HepG2 (cell line): ENCODE results near the gene NOS1. TPM values are rescaled to one million over a fixed set of nuclear protein-coding genes. Genes with fewer than 3 reads are reported as not detected.

Experiments used
- ATAC-seq: fragments of 200-7000 bp; cut with Tn5 transposase; 3 replicates; pipeline ENCODE4 v1.9.1; 2020; ENCODE audit warnings: mild to moderate bottlenecking, moderate library complexity
- BruUV-seq: library from RNA; stranded (reverse); fragments of 400-500 nt; replicated peaks from 2 replicates; lab custom pipeline; 2021; lab: Mats Ljungman, UMichigan
- CTCF ChIA-PET: fragments of 300-600 bp; formaldehyde crosslinking; extraction: SDS; loops from one replicate; lab custom pipeline; 2021; ENCODE audit warnings: low total read pairs, inconsistent platforms, low intra/inter-chr PET ratio; lab: Yijun Ruan, JAX
- POLR2A ChIA-PET: fragments of 350-600 bp; sonication (Branson Sonifier 250); formaldehyde crosslinking; loops from one replicate; lab custom pipeline; 2020; ENCODE audit warnings: antibody characterized with exemption, inconsistent platforms; lab: Yijun Ruan, JAX
- DNase-seq: peaks from one replicate; pipeline ENCODE4 v3.0.0-alpha.2; 2015; ENCODE audit warnings: low spot score
- FAIRE-seq: peaks from 3 replicates; lab custom pipeline; 2011; peaks lifted over from hg19 to GRCh38; lab: Jason Lieb, UNC
- H2AFZ ChIP-seq: one replicate; pipeline ENCODE4 v1.6.1; 2011; ENCODE audit warnings: low read length, inconsistent platforms
- H3K27ac ChIP-seq: fragments of 300-600 bp; 3 replicates; pipeline ENCODE4 v1.8.0; 2011; ENCODE audit warnings: mixed run types, mild to moderate bottlenecking, mixed read lengths, low read length, inconsistent platforms; ENCODE audit not compliant: insufficient read depth; ENCODE audit errors: extremely low read length
- H3K27me3 ChIP-seq, 2 experiments: fragments of 200-600 bp in 1 of 2; 2 replicates in 1 of 2; 3 replicates in 1 of 2; pipeline versions ENCODE4 v1.6.0 to v1.8.0; 2011; ENCODE audit warnings: low read length in 2 of 2, mild to moderate bottlenecking in 2 of 2, moderate library complexity in 2 of 2, inconsistent platforms in 1 of 2; ENCODE audit not compliant: insufficient read depth in 2 of 2, control insufficient read depth in 1 of 2
- H3K36me3 ChIP-seq, 2 experiments: fragments of 200-600 bp in 1 of 2; replicated peaks in 1 of 2; 2 replicates in 1 of 2; 3 replicates in 1 of 2; pipeline versions ENCODE4 v1.5.1 to v1.8.0; 2011; ENCODE audit warnings: low read length in 2 of 2, inconsistent platforms in 1 of 2; ENCODE audit not compliant: insufficient read depth in 2 of 2, control insufficient read depth in 1 of 2
- H3K4me1 ChIP-seq: 2 replicates; pipeline ENCODE4 v1.5.1; 2012; ENCODE audit warnings: low read length, inconsistent platforms; ENCODE audit not compliant: insufficient read depth
- H3K4me2 ChIP-seq: 2 replicates; pipeline ENCODE4 v1.6.0; 2011; ENCODE audit warnings: low read depth, low read length, inconsistent platforms
- H3K4me3 ChIP-seq, 3 experiments: fragments of 200-600 bp in 1 of 3; sonication (generic), shearing (Covaris generic) in 1 of 3; replicated peaks in 1 of 3; 2 replicates each; pipeline ENCODE4 v1.5.1; 2011 to 2016; ENCODE audit warnings: low read length in 3 of 3, inconsistent platforms in 2 of 3, low read depth in 2 of 3, mild to moderate bottlenecking in 2 of 3, control low read depth in 1 of 3, mixed read lengths in 1 of 3; ENCODE audit not compliant: insufficient read depth in 1 of 3
- H3K79me2 ChIP-seq: one replicate; pipeline ENCODE4 v1.6.1; 2011; ENCODE audit warnings: low read length, inconsistent platforms; ENCODE audit not compliant: insufficient read depth
- H3K9ac ChIP-seq: 2 replicates; pipeline ENCODE4 v1.6.0; 2011; ENCODE audit warnings: mild to moderate bottlenecking, low read depth, low read length, inconsistent platforms; ENCODE audit not compliant: insufficient read depth
- H3K9me3 ChIP-seq: 2 replicates; pipeline ENCODE4 v1.5.1; 2012; ENCODE audit warnings: mild to moderate bottlenecking, low read length
- H4K20me1 ChIP-seq: 2 replicates; pipeline ENCODE4 v1.6.0; 2011; ENCODE audit warnings: inconsistent platforms, mild to moderate bottlenecking, low read length, moderate library complexity; ENCODE audit not compliant: insufficient read depth
- EEA1 ChIP-seq: sonication (generic); formaldehyde crosslinking; IDR thresholded peaks from 2 replicates; pipeline ENCODE4 v1.5.1; 2020; ENCODE audit warnings: mild to moderate bottlenecking, missing genetic modification reagents, borderline replicate concordance
- EED ChIP-seq: sonication (generic); formaldehyde crosslinking; IDR thresholded peaks from 2 replicates; pipeline ENCODE4 v1.5.0; 2020; ENCODE audit warnings: mild to moderate bottlenecking, missing genetic modification reagents
- GLI4 ChIP-seq: sonication (generic); formaldehyde crosslinking; IDR thresholded peaks from 2 replicates; pipeline ENCODE4 v1.5.1; 2020; ENCODE audit warnings: missing genetic modification reagents, mild to moderate bottlenecking, moderate library complexity, borderline replicate concordance
- HOXD1 ChIP-seq: sonication (generic); formaldehyde crosslinking; IDR thresholded peaks from 2 replicates; pipeline ENCODE4 v1.5.0; 2020; ENCODE audit warnings: missing genetic modification reagents
- MAZ ChIP-seq, 2 experiments: sonication (generic) in 1 of 2; formaldehyde crosslinking in 1 of 2; IDR thresholded peaks; 2 replicates each; pipeline versions ENCODE4 v1.5.0 to v1.6.1; 2012 to 2020; ENCODE audit warnings: low read depth in 2 of 2, mild to moderate bottlenecking in 2 of 2, borderline replicate concordance in 1 of 2, improper control_type of control experiment in 1 of 2, low read length in 1 of 2, missing genetic modification reagents in 1 of 2, moderate library complexity in 1 of 2
- NFIC ChIP-seq: IDR thresholded peaks from 2 replicates; pipeline ENCODE4 v1.6.1; 2012; ENCODE audit warnings: mild to moderate bottlenecking, low read length, inconsistent platforms
- NKX3-1 ChIP-seq: sonication (generic); formaldehyde crosslinking; IDR thresholded peaks from 2 replicates; pipeline ENCODE4 v1.5.0; 2020; ENCODE audit warnings: missing genetic modification reagents
- NPAS2 ChIP-seq: sonication (generic); formaldehyde crosslinking; IDR thresholded peaks from 2 replicates; pipeline ENCODE4 v1.8.0; 2022; ENCODE audit warnings: mild to moderate bottlenecking, missing genetic modification reagents, borderline replicate concordance
- PLRG1 ChIP-seq: fragments of 450-650 bp; conservative IDR thresholded peaks from 2 replicates; pipeline ENCODE4 v1.6.1; 2016
- ZBTB42 ChIP-seq: sonication (generic); formaldehyde crosslinking; IDR thresholded peaks from 2 replicates; pipeline ENCODE4 v1.5.0; 2020; ENCODE audit warnings: mild to moderate bottlenecking, missing genetic modification reagents
- ZNF180 ChIP-seq: sonication (generic); formaldehyde crosslinking; IDR thresholded peaks from 2 replicates; pipeline ENCODE4 v1.4.0; 2020; ENCODE audit warnings: low read depth, missing genetic modification reagents, borderline replicate concordance
- ZNF367 ChIP-seq: sonication (generic); formaldehyde crosslinking; IDR thresholded peaks from 2 replicates; pipeline ENCODE4 v1.4.0; 2020; ENCODE audit warnings: missing genetic modification reagents, borderline replicate concordance
- WGBS: methylation state at CpG from one replicate; pipeline ENCODE4 v1.1.6; 2017; ENCODE audit warnings: low lambda C conversion rate; 5-methylcytosine and 5-hydroxymethylcytosine counted together
- in situ Hi-C: cut with HindIII; loops from 2 replicates; pipeline ENCODE4 v1.10.0; 2017; ENCODE audit warnings: low pct_unique_long_range_greater_than_20kb; ENCODE audit not compliant: extremely low pct_ligation_motif_present
- intact Hi-C: fragments of 100-400 bp; cut with micrococcal nuclease; formaldehyde crosslinking; loops from one replicate; pipeline ENCODE4 v1.10.0; 2022; ENCODE audit not compliant: unreplicated experiment
- polyA plus RNA-seq, 8 experiments: library from polyadenylated mRNA; depleted of rRNA in 3 of 8; stranded (reverse) in 7 of 8; unstranded in 1 of 8; fragments of >200 nt; fragmentation: Illumina TruSeq in 4 of 8; extraction: Trizol in 4 of 8; gene quantifications; 2 replicates each; pipeline versions ENCODE4 v1.2.1 to v1.2.3, GENCODE V29; 2011 to 2016; ENCODE audit warnings: low read depth in 4 of 8, missing spikeins in 1 of 8, mixed read lengths in 1 of 8; ENCODE audit not compliant: insufficient read depth in 1 of 8
- total RNA-seq, 5 experiments: library from RNA; depleted of rRNA; stranded (reverse); fragments of >200 nt; fragmentation: Illumina TruSeq; extraction: Trizol; gene quantifications; 2 replicates each; pipeline ENCODE4 v1.2.3, GENCODE V29; 2016; ENCODE audit warnings: low read depth in 1 of 5
- TF ChIP-seq, protein P1 (sequence below): sonication (generic); formaldehyde crosslinking; IDR thresholded peaks from 2 replicates; pipeline ENCODE4 v1.9.0; 2022; ENCODE audit warnings: missing genetic modification reagents, mild to moderate bottlenecking, borderline replicate concordance
- TF ChIP-seq, protein P2 (sequence below): sonication (generic); formaldehyde crosslinking; IDR thresholded peaks from 2 replicates; pipeline ENCODE4 v1.5.0; 2020; ENCODE audit warnings: mild to moderate bottlenecking, missing genetic modification reagents

Gene NOS1
- total and polyA plus RNA-seq, 2 of the 13 experiments (the other 11 are each of a cell fraction or from before 2014, with no cell fraction given) = not detected

DNA sequence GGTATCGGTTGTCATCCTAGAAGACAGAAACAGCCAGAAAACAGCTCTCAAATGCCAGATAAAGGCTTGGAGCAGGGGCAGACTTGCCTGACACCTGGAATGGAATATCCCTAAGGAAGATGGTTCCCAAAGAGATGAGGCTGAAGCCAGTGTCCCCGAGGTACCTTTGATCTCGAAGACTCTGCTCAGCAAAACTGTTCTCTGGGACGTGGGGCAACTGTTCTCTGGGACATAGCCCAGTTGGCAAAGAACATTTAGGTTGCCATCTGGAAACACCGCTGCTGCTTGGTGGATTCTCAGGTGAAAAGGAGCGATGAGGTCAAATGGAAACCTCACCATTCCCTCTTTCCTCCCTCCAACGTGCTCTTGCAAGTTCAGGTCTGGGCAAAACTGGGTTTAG lies 143.3 kb downstream of the NOS1 start:
- Histone ChIP-seq H3K4me2 (no peak overlapping the region), H3K36me3 (no peaks in the 10 kb centered on the region), H4K20me1 (no peaks in the 10 kb centered on the region), H3K4me3 (no peak overlapping the region), H3K79me2 (no peaks in the 10 kb centered on the region), H3K4me1 (no peaks in the 10 kb centered on the region), H3K27me3 (peaks cover 3 to 44% of the 10 kb centered on the region in 2 experiments; a peak in 4 of 5 replicates), H3K9me3 (no peaks in the 10 kb centered on the region), H2AFZ (no peak overlapping the region), H3K27ac (no peak overlapping the region), H3K9ac (no peak overlapping the region)
- FAIRE-seq (no peak), ATAC-seq (no peak), DNase-seq (no peak)
- in situ Hi-C loops = loop anchor here (10.0 kb wide), 1 partner anchor 617 kb away; no protein-coding TSS in a partner anchor
- TF ChIP-seq NFIC = no peak
- no peak for TF ChIP-seq NKX3-1 (CRISPR knock-in tag)
- TF ChIP-seq, protein P1, sequence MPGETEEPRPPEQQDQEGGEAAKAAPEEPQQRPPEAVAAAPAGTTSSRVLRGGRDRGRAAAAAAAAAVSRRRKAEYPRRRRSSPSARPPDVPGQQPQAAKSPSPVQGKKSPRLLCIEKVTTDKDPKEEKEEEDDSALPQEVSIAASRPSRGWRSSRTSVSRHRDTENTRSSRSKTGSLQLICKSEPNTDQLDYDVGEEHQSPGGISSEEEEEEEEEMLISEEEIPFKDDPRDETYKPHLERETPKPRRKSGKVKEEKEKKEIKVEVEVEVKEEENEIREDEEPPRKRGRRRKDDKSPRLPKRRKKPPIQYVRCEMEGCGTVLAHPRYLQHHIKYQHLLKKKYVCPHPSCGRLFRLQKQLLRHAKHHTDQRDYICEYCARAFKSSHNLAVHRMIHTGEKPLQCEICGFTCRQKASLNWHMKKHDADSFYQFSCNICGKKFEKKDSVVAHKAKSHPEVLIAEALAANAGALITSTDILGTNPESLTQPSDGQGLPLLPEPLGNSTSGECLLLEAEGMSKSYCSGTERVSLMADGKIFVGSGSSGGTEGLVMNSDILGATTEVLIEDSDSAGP (CRISPR knock-in tag) = no peak
- no peak for TF ChIP-seq EEA1
- TF ChIP-seq ZNF367 (CRISPR knock-in tag) = no peak
- no peak for TF ChIP-seq ZNF180 (CRISPR knock-in tag)
- TF ChIP-seq NPAS2 (CRISPR knock-in tag) = no peak
- TF ChIP-seq GLI4 (CRISPR knock-in tag) = no peak
- TF ChIP-seq EED (CRISPR knock-in tag) = no peak
- TF ChIP-seq HOXD1 (CRISPR knock-in tag) = no peak
- TF ChIP-seq ZBTB42 (CRISPR knock-in tag) = no peak
- TF ChIP-seq, protein P2, sequence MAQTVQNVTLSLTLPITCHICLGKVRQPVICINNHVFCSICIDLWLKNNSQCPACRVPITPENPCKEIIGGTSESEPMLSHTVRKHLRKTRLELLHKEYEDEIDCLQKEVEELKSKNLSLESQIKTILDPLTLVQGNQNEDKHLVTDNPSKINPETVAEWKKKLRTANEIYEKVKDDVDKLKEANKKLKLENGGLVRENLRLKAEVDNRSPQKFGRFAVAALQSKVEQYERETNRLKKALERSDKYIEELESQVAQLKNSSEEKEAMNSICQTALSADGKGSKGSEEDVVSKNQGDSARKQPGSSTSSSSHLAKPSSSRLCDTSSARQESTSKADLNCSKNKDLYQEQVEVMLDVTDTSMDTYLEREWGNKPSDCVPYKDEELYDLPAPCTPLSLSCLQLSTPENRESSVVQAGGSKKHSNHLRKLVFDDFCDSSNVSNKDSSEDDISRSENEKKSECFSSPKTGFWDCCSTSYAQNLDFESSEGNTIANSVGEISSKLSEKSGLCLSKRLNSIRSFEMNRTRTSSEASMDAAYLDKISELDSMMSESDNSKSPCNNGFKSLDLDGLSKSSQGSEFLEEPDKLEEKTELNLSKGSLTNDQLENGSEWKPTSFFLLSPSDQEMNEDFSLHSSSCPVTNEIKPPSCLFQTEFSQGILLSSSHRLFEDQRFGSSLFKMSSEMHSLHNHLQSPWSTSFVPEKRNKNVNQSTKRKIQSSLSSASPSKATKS (CRISPR knock-in tag) = no peak
- TF ChIP-seq PLRG1 = no peak
- TF ChIP-seq MAZ (IDR thresholded peaks at IDR 0.05; ENCODE audit: borderline replicate concordance, low read depth, low read length) = no peak
- TF ChIP-seq MAZ (CRISPR knock-in tag; IDR thresholded peaks at IDR 0.05; ENCODE audit: low read depth) = no peak
- POLR2A ChIA-PET = no interaction called here
- BruUV-seq = no TSS peak
- WGBS = 26% methylated on average over 4 of the region's 7 CpGs
- CTCF ChIA-PET = no interaction called here
- intact Hi-C loops = no loop called here
